ENCODE data around the gene C12orf76.
"Not testable (repeated sequence)": the region's sequence is repeated elsewhere in the genome, so short reads cannot be mapped to it uniquely, and the experiment has no call there.

Gene C12orf76

DNA sequence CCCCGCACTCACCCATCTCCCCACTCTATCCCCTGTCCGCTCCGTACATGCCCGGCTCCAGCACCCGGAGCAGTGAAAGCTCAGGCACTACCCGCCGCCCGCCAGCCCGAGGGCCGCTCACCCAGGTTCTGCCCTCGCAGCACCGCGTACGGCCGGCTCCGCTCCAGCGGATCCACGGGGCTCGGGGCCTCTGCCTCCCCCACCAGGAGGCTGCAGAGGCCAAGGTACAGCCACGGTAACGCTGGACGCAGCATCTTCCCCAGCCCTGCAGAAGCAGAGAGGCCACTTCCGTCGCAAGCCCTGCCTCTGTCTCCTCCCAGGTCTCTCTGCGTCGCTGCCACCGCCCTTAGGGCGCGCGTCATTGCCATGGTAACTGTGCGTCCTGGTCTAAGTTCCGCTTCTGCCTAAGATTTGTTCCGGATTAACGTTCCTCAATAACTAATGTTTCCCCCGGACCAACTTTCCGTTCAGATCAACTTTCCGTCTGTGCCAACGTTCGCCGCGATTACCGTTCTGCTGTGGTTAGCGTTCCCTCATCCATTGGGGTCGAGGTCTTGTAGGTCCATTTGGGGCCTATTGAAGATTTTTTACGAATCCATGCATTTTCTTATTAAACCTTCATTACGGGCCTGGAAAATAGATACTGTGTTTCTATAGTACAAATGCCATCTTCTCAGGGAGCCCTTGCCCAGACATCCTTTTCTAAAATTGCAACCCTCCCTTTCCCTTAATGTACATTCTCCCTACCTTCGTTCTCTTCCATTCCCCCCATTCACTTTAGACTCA lies at the start of gene C12orf76:
C12orf76 (minus strand) TSS at position 281 of the 786 bp plus-strand sequence; CDS start at position 254, 27 bp downstream.
- peak; percentile 96 for DNase-seq

DNA sequence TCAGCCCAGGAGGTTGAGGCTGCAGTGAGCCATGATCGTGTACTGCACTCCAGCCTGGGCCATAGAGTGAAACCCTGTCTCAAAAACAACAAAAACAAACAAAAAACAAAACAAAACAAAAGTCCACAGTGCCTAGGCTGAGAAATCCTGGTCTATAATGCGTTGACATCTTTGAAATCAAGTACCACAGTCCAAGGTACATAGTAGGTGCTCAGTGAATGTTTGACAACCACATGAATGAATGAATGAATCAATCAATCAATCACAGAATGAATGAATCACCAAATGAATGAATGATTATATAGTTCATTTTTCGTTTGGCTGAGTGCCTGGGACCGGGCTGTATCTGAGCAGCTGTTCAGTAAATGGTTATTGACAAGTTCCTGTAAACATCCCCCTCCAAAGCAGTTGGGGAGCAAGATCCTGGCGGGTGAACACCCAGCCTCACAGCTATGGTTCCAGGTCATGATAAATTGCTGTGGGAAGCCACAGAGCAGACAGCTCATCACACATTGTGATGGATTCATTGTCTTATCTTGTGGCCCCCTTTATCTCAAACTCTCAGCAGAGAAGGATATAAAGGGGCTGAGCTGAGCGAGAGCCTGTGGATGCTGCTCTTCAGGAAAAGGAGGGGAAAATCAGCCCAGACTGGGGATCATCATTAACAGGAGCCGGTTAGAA lies 45.4 kb upstream of the C12orf76 start:
- DNase-seq: no peak

- DNase-seq: no peak
Measured at GRCh38 chr12:110091136-110091711, 42.9 kb upstream of the C12orf76 start.

DNA sequence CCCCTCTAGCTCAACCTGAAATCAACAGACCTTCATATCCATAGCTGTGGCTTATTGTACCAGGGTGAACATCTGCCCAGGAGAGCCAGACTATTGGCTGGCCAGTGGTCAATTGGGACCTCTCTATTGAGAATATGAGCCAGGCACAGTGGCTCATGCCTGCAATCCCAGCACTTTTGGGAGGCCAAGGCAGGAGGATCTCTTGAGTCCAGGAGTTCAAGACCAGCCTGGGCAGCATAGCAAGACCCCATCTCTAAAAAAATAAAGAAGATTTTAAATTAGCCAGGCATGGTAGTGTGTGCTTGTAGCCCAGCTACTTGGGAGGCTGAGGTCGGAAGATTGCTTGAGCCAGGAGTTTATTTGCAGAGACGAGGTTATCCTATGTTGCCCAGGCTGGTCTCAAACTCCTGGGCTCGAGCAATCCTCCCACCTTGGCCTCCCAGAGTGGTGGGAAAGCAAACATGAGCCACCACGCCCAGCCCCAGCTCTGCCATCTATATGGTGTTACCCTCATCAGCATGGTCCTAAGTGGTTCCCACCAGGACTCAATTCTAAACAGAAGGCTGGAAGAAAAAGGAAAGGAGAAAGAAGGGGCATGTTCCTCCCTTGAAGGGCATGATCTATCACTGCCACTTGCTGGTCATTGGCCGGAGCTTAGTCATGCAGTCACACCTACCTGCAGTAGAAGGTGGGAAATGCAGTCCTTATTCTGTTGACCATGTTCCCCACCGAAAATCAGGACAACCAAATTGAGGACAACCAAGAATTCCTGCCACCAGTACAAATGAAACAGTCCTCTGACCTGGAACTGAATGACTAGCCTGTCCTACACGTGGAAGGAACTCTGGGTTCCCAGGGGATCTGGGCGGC lies 42.2 kb upstream of the C12orf76 start:
- no peak for DNase-seq

- DNase-seq: no peak
Measured at GRCh38 chr12:110088936-110089335, 40.6 kb upstream of the C12orf76 start.

GRCh38 chr12:110088216-110088615 lies 39.9 kb upstream of the C12orf76 start:
- not testable (repeated sequence) for DNase-seq

DNA sequence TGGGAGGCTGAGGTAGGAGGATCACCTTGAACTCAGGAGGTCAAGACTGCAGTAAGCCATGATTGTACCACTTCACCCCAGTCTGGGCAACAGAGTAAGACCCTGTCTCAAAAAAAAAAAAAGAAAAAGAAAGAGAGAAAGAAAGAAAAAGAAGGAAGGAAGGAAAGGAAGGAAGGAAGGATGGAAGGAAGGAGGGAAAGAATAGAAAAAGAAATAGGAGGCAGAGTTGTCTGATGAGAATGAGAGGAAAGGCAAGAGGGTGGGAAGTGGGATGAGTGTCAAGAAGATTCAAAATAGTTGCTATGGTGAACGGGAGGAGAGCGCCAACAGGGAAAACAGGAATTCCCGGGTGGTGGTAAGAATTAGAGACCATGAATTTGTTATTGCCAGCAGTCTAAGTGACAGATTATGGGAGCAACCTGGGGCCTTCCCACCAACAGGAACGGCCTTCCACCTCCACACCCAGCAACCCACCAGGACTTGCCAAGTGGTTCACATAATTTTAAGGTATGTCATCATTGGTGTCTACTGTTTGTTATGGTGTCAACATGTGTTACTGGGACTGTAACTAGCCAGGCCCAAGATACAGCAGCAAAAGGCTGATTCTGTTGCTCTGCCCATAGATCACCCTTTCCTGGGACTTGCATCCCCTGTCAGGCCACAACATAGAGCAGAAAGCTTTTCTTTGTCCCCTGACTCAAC lies 36.1 kb upstream of the C12orf76 start:
- no peak for DNase-seq

- no peak for DNase-seq
Measured at GRCh38 chr12:110080410-110080809, 32.1 kb upstream of the C12orf76 start.

DNA sequence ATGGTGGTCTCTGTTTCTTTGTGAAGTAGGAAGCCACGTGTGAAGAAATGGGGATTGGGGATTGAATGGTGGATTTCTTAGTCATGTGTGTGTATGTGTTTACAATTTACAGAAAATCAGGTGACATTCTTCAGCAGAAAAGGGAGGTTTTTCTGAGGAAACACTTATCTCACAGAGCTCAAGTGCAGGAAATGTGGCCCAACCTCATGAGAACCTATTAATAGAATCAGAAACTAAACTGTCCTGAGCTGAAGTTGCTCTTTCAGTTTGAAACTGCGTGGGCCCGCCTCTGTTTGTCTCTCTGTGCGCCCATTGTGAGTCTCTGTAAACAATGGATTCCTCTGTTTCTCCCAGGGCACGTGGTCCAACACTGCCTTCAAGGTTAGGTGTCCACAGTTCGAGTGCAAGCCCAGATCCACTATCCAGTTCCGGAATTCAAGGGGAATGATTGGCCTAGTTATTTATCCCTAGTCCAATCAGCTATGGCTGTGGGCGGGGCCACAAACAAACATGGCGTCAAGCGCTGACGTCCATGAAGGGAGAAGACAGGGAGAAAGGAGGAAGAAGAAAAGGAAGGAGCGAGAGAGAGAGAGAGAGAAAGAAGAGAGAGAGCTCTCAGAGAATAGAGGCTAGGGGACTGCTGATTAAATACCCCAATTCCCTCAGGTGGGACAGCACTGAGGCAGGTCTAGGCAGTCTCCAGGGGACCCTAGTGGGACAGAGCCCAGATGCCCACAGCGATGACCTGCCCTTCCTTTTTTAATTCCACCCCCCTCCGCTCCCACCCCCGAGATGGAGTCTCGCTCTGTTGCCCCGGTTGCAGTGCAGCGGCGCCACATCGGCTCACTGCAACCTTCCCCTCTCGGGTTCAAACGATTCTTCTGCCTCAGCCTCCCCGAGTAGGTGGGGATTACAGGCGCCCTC lies 31.4 kb upstream of the C12orf76 start:
- DNase-seq: peak; percentile 77

- no peak for DNase-seq
Measured at GRCh38 chr12:110077800-110078199, 29.5 kb upstream of the C12orf76 start.

DNA sequence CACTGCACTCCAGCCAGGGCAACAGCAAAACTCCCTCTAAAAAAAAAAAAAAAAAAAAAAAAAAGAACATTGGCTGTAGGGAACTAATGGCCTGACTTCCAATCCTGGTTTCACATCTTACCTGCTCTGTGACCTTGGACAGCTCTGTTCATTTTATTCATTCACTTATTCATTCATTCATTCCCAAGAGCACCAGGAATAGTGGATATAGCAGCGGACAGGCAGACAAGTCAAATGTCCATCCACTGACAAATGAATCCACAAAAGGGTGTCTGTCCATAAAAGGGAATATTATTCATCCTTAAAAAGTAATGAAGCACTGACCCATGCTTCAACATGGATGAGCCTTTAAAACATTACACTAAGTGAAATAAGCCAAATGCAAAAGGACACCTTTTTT lies 27.6 kb upstream of the C12orf76 start:
- no peak for DNase-seq

GRCh38 chr12:110074089-110074488 lies 25.8 kb upstream of the C12orf76 start:
- DNase-seq: no peak

DNA sequence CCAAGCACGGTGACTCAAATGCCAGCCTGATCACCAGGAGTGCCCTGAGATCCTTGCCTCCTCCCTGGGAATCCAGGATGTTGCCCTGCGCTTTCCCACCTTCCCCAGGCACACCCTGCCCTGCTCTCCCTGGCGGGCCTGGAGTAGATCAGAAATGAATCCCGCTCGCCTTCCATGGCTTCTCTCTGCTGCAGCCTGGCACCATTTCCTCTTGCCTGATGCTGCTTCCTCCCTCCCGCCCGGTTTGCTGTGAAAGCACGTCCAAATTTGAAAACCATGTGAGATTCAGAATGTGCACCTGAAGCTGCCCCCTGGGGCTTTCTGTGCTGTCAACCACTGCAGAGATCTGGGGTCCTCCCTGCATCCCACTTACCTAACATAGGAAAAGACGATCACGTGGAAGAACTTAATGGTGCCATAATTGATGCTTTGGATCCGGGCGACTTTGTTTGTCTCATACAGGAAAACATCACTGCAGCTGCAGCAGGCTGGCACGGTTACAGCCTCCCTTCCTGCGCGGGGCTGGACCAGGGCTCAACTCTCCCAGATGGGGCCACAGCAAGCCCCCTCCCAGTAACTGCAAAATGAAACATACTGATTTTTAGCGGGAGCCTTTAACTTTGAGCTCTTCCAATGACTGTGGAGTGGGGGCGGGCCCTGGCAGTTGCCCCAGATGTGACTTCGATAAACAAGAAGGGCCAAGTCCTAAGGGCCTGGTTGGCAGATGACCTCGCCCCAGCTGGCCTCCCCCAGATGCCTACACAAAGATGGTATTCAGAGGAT lies 24.9 kb upstream of the C12orf76 start:
- peak; percentile 61 for DNase-seq

DNA sequence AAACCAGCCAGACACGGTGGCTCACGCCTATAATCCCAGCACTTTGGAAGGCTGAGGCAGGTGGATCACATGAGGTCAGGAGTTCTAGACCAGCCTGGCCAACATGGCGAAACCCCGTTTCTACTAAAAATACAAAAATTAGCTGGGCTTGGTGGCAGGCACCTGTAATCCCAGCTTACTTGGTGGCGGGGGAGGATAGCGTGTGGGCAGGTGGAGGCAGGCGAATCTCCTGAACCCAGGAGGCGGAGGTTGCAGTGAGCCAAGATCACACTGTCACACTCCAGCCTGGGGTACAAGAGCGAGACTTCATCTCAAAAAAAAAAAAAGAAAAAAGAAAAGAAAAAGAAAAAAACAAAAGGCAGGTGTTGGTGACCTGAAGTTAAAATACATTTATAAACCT lies 24.3 kb upstream of the C12orf76 start:
- not testable (repeated sequence) for DNase-seq

DNA sequence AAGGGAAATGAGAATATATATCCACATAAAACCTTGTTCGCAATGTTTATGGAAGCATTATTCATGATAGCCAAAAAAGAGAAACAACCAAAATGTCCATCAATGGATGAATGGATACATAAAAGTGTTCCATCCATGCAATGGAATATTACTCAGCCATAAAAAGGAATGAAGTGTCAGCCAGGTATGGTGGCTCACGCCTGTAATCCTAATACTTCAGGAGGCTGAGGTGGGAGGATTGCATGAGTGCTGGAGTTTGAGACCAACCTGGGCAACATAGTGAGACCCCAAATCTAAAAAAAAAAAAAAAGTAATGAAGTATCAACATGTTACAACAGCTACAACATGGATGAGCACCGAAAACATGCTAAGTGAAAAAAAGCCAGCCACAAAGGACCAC lies 23.6 kb upstream of the C12orf76 start:
- no peak for DNase-seq

- no peak for DNase-seq
Measured at GRCh38 chr12:110071504-110071903, 23.2 kb upstream of the C12orf76 start.

DNA sequence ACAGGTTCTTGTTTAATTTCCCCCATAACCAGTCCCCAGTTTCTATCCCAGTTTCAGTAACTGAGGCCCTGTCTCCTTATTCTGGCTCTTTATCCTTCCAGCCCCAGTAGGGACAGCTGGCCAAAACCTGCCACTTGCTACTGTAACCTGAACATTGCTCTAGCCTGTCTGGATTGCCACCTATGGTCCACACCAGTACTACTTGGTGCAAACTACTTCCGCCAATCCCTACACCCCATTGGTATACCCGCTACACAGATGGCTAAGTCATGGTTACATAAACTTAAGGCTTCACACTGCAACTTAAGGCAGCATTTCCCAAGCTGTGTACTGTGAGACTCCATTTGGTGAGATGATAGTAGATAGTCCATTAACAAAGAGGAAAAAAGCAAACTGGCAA lies 20.3 kb upstream of the C12orf76 start:
- DNase-seq: no peak

- not testable (repeated sequence) for DNase-seq
Measured at GRCh38 chr12:110068115-110068514, 19.8 kb upstream of the C12orf76 start.

DNA sequence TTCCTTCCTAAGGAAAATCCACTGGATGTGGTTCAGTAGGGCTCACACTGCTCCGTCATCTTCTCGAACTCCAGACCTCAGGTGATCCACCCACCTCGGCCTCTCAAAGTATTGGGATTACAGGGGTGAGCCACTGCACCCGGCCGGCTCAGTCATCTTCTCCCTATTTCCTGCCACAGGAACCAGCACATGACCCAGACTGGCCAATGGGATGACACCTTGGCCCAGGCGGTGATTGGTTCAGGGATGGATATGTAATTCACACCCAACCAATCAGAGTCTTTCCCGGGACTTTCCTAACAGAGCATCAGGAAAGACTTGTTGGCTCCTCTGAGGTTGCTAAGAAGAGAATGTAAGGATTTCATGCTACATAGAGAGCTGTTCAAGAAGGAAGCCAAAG lies 19.2 kb upstream of the C12orf76 start:
- no peak for DNase-seq

- DNase-seq: no peak
Measured at GRCh38 chr12:110065540-110065939, 17.2 kb upstream of the C12orf76 start.
